PC-3 (cell line): ENCODE measurements around the gene GAL.

ENCODE experiments used
- EZH2 ChIP-seq: fragments of 300-600 bp; sonication (generic); IDR thresholded peaks from one replicate; pipeline ENCODE4 v1.6.1; 2017; ENCODE audit warnings: antibody characterized with exemption, mild to moderate bottlenecking, low read length; ENCODE audit not compliant: unreplicated experiment
- EZH2phosphoT487 ChIP-seq: fragments of 300-600 bp; sonication (generic); IDR thresholded peaks from 2 replicates; pipeline ENCODE4 v1.6.1; 2018; ENCODE audit warnings: mild to moderate bottlenecking, antibody characterized with exemption, low read length, borderline replicate concordance
- TF ChIP-seq, protein P1 (sequence below): fragments of 300-600 bp; sonication (generic); conservative IDR thresholded peaks from 2 replicates; pipeline ENCODE4 v1.5.1; 2017; ENCODE audit warnings: antibody characterized with exemption, low read depth, mild to moderate bottlenecking, low read length

DNA sequence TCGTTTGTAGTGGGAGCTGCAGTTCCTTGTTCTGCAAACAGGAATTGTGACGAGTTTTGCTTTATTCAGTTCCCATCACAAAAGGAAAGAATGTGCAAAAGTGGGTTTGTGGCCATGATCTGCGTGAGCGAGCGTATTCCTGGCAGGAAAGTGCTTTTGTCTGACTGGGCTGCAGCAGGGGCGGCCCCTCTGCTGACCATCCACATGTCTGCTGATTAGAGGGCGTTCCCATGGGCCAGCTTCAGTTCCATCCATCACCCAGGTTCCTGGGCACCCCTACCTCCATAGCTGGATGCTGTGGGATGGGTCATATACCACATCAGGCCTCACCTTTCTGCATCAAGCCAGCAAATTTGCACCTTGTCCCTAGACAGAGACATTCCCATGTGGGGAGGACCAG, 28.9 kb upstream of the GAL start:
- TF ChIP-seq, protein P1, sequence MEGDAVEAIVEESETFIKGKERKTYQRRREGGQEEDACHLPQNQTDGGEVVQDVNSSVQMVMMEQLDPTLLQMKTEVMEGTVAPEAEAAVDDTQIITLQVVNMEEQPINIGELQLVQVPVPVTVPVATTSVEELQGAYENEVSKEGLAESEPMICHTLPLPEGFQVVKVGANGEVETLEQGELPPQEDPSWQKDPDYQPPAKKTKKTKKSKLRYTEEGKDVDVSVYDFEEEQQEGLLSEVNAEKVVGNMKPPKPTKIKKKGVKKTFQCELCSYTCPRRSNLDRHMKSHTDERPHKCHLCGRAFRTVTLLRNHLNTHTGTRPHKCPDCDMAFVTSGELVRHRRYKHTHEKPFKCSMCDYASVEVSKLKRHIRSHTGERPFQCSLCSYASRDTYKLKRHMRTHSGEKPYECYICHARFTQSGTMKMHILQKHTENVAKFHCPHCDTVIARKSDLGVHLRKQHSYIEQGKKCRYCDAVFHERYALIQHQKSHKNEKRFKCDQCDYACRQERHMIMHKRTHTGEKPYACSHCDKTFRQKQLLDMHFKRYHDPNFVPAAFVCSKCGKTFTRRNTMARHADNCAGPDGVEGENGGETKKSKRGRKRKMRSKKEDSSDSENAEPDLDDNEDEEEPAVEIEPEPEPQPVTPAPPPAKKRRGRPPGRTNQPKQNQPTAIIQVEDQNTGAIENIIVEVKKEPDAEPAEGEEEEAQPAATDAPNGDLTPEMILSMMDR: no peak
- TF ChIP-seq EZH2 (no peak), EZH2phosphoT487 (no peak)
